H9 (cell line): ENCODE measurements around the gene SLC7A14. TPM values are rescaled to one million over a fixed set of nuclear protein-coding genes. Genes with fewer than 3 reads are reported as not detected.

Experiments
- DNase-seq: peaks from one replicate; pipeline ENCODE4 v3.0.0-alpha.2; 2017
- H2AFZ ChIP-seq: one replicate; pipeline ENCODE4 v1.6.1; 2013; ENCODE audit warnings: mild to moderate bottlenecking, low read length, control low read depth, moderate library complexity
- H2AK5ac ChIP-seq: 2 replicates; pipeline ENCODE4 v1.6.1; 2013; ENCODE audit warnings: low read length, control low read depth, mixed read lengths; ENCODE audit not compliant: insufficient read length
- H2BK120ac ChIP-seq: one replicate; pipeline ENCODE4 v1.6.1; 2013; ENCODE audit warnings: low read depth, mild to moderate bottlenecking, low read length, control low read depth, inconsistent platforms; ENCODE audit not compliant: poor library complexity, severe bottlenecking
- H2BK12ac ChIP-seq: 2 replicates; pipeline ENCODE4 v1.6.1; 2013; ENCODE audit warnings: low read length, control low read depth, mixed read lengths, low read depth; ENCODE audit not compliant: insufficient read length
- H2BK15ac ChIP-seq: 2 replicates; pipeline ENCODE4 v1.6.1; 2013; ENCODE audit warnings: low read depth, low read length, control low read depth
- H2BK20ac ChIP-seq: one replicate; pipeline ENCODE4 v1.6.1; 2013; ENCODE audit warnings: low read depth, mild to moderate bottlenecking, low read length, control low read depth, inconsistent platforms; ENCODE audit not compliant: poor library complexity, severe bottlenecking
- H2BK5ac ChIP-seq: 2 replicates; pipeline ENCODE4 v1.6.1; 2013; ENCODE audit warnings: low read length, control low read depth, mixed read lengths; ENCODE audit not compliant: insufficient read length
- H3K14ac ChIP-seq: 2 replicates; pipeline ENCODE4 v1.6.1; 2013; ENCODE audit warnings: low read length, control low read depth; ENCODE audit not compliant: insufficient read depth
- H3K18ac ChIP-seq: 2 replicates; pipeline ENCODE4 v1.6.1; 2013; ENCODE audit warnings: low read depth, mild to moderate bottlenecking, mixed read lengths, low read length, control low read depth; ENCODE audit not compliant: insufficient read length
- H3K23ac ChIP-seq: 2 replicates; pipeline ENCODE4 v1.6.1; 2013; ENCODE audit warnings: low read length, control low read depth, mixed read lengths, low read depth; ENCODE audit not compliant: insufficient read length
- H3K23me2 ChIP-seq: 2 replicates; pipeline ENCODE4 v1.6.1; 2013; ENCODE audit warnings: low read depth, mild to moderate bottlenecking, mixed read lengths, low read length, control low read depth; ENCODE audit not compliant: insufficient read length, poor library complexity, severe bottlenecking
- H3K27ac ChIP-seq: 2 replicates; pipeline ENCODE4 v1.5.1; 2013; ENCODE audit warnings: low read length, control low read depth, mixed read lengths, low read depth; ENCODE audit not compliant: insufficient read length
- H3K27me3 ChIP-seq: 2 replicates; pipeline ENCODE4 v1.6.1; 2013; ENCODE audit warnings: low read length, control low read depth, inconsistent platforms; ENCODE audit not compliant: insufficient read depth
- H3K4ac ChIP-seq: 2 replicates; pipeline ENCODE4 v1.6.1; 2013; ENCODE audit warnings: low read depth, mild to moderate bottlenecking, control low read depth, inconsistent platforms, low read length, moderate library complexity
- H3K4me1 ChIP-seq: 2 replicates; pipeline ENCODE4 v1.6.1; 2013; ENCODE audit warnings: low read length, control low read depth, inconsistent platforms; ENCODE audit not compliant: insufficient read depth
- H3K4me2 ChIP-seq: 2 replicates; pipeline ENCODE4 v1.6.1; 2013; ENCODE audit warnings: low read length, control low read depth, mixed read lengths; ENCODE audit not compliant: insufficient read length, insufficient read depth
- H3K56ac ChIP-seq: 2 replicates; pipeline ENCODE4 v1.6.1; 2013; ENCODE audit warnings: low read depth, mild to moderate bottlenecking, mixed read lengths, low read length, control low read depth; ENCODE audit not compliant: insufficient read length
- H3K79me1 ChIP-seq: 2 replicates; pipeline ENCODE4 v1.6.1; 2013; ENCODE audit warnings: low read depth, mild to moderate bottlenecking, moderate library complexity, low read length, control low read depth, inconsistent platforms; ENCODE audit not compliant: insufficient read depth, poor library complexity, severe bottlenecking
- H3K79me2 ChIP-seq: 2 replicates; pipeline ENCODE4 v1.6.1; 2013; ENCODE audit warnings: low read length, control low read depth, inconsistent platforms; ENCODE audit not compliant: insufficient read depth
- H3K9ac ChIP-seq: 2 replicates; pipeline ENCODE4 v1.6.1; 2013; ENCODE audit warnings: low read length, control low read depth, mixed read lengths; ENCODE audit not compliant: insufficient read length; ENCODE audit errors: extremely low read depth
- H3K9me3 ChIP-seq: one replicate; pipeline ENCODE4 v1.6.1; 2013; ENCODE audit warnings: low read depth, low read length, inconsistent platforms; ENCODE audit not compliant: control insufficient read depth
- H3T11ph ChIP-seq: one replicate; pipeline ENCODE4 v1.6.1; 2013; ENCODE audit warnings: mild to moderate bottlenecking, low read length, control low read depth, inconsistent platforms
- H4K20me1 ChIP-seq: one replicate; pipeline ENCODE4 v1.6.1; 2013; ENCODE audit not compliant: control insufficient read depth, insufficient read length, insufficient read depth
- H4K5ac ChIP-seq: 2 replicates; pipeline ENCODE4 v1.6.1; 2013; ENCODE audit warnings: low read depth, mild to moderate bottlenecking, mixed read lengths, low read length, control low read depth; ENCODE audit not compliant: insufficient read length
- H4K8ac ChIP-seq: replicated peaks from 2 replicates; pipeline ENCODE4 v1.6.1; 2013; ENCODE audit warnings: low read length, control low read depth, mixed read lengths, low read depth; ENCODE audit not compliant: insufficient read length
- H4K91ac ChIP-seq: 2 replicates; pipeline ENCODE4 v1.6.1; 2013; ENCODE audit warnings: low read depth, mild to moderate bottlenecking, moderate library complexity, mixed read lengths, low read length, control low read depth; ENCODE audit not compliant: insufficient read length
- H3K27ac Mint-ChIP-seq, 3 experiments: 2 replicates in 2 of 3; 3 replicates in 1 of 3; pipeline ENCODE4 v1.8.0; 2020 to 2021; ENCODE audit warnings: mixed read lengths in 3 of 3, mild to moderate bottlenecking in 1 of 3, moderate library complexity in 1 of 3
- H3K27me3 Mint-ChIP-seq: 2 replicates; pipeline ENCODE4 v1.8.0; 2021; ENCODE audit warnings: low read depth, mild to moderate bottlenecking, moderate library complexity, mixed read lengths
- H3K36me3 Mint-ChIP-seq, 3 experiments: 2 replicates in 2 of 3; 3 replicates in 1 of 3; pipeline ENCODE4 v1.8.0; 2020 to 2021; ENCODE audit warnings: low read depth in 3 of 3, mixed read lengths in 3 of 3; ENCODE audit not compliant: insufficient read depth in 1 of 3
- H3K4me1 Mint-ChIP-seq, 2 experiments: 2 replicates each; pipeline ENCODE4 v1.8.0; 2020; ENCODE audit warnings: mixed read lengths in 2 of 2
- H3K4me3 Mint-ChIP-seq, 2 experiments: 2 replicates in 1 of 2; 3 replicates in 1 of 2; pipeline ENCODE4 v1.8.0; 2020 to 2021; ENCODE audit warnings: mild to moderate bottlenecking in 2 of 2, mixed read lengths in 2 of 2, moderate library complexity in 1 of 2
- H3K9me3 Mint-ChIP-seq, 2 experiments: 2 replicates in 1 of 2; 3 replicates in 1 of 2; pipeline ENCODE4 v1.8.0; 2020; ENCODE audit warnings: mild to moderate bottlenecking in 2 of 2, mixed read lengths in 2 of 2, moderate library complexity in 1 of 2
- CTCF ChIP-seq: fragments of 200-600 bp; sonication (generic); conservative IDR thresholded peaks from 3 replicates; pipeline ENCODE4 v1.8.0; 2021; ENCODE audit warnings: antibody characterized with exemption, mild to moderate bottlenecking
- WGBS: extraction: QIAGEN DNeasy Blood & Tissue Kit; methylation state at CpG from one replicate; pipeline ENCODE4 v1.1.7; 2013; ENCODE audit warnings: missing lambda C conversion rate, low lambda C conversion rate, mixed read lengths; ENCODE audit not compliant: insufficient read length; ENCODE audit errors: extremely low coverage; 5-methylcytosine and 5-hydroxymethylcytosine counted together
- total RNA-seq: library from RNA; stranded (reverse); gene quantifications from 2 replicates; pipeline ENCODE4 v1.2.1, GENCODE V29; 2021

SLC7A14 gene
- total RNA-seq, 1 experiment from 2014 or later = 0.42 TPM

GRCh38 chr3:170517242-170517945 is 68.5 kb downstream of the SLC7A14 start:
- Histone ChIP-seq H3T11ph (no peak overlapping the region), H3K4ac (no peak overlapping the region), H4K8ac (no peak overlapping the region), H3K23me2 (no peaks in the 10 kb centered on the region), H2AK5ac (no peak overlapping the region), H3K18ac (no peak overlapping the region), H4K5ac (no peak overlapping the region), H2BK12ac (no peak overlapping the region), H3K79me1 (no peaks in the 10 kb centered on the region), H2BK5ac (no peak overlapping the region), H3K4me2 (no peak overlapping the region), H2BK20ac (no peak overlapping the region), H3K9ac (no peak overlapping the region), H4K91ac (no peak overlapping the region), H3K27ac (no peak overlapping the region), H3K56ac (no peak overlapping the region), H3K23ac (no peak overlapping the region), H3K4me1 (no peaks in the 10 kb centered on the region; the same call in 1 of the 2 replicates), H3K14ac (no peak overlapping the region), H3K9me3 (no peaks in the 10 kb centered on the region), H3K27me3 (no peaks in the 10 kb centered on the region), H4K20me1 (no peaks in the 10 kb centered on the region), H2AFZ (no peak overlapping the region), H2BK15ac (no peak overlapping the region), H2BK120ac (no peak overlapping the region), H3K79me2 (no peaks in the 10 kb centered on the region)
- H3K4me1 Mint-ChIP-seq = peaks cover 0 to 7% of the 10 kb centered on the region in 2 experiments; a peak in 1 of 4 replicates
- no peaks in the 10 kb centered on the region for H3K36me3 Mint-ChIP-seq
- H3K27me3 Mint-ChIP-seq = no peaks in the 10 kb centered on the region
- no peak for TF ChIP-seq CTCF
- no peak overlapping the region for H3K27ac Mint-ChIP-seq
- no peak overlapping the region for H3K4me3 Mint-ChIP-seq
- WGBS = no CpG with 5 or more reads among the region's 3 CpGs
- no peaks in the 10 kb centered on the region for H3K9me3 Mint-ChIP-seq
- DNase-seq = no peak
